DLD1 (cell line): ENCODE data around the gene IQGAP2.
"Not testable (repeated sequence)": the region's sequence is repeated elsewhere in the genome, so short reads cannot be mapped to it uniquely, and the experiment has no call there.

ENCODE experiments used
- in situ Hi-C: cut with HindIII; loops from 2 replicates; pipeline ENCODE4 v1.10.0; 2017; ENCODE audit warnings: low sequenced_read_pairs

The IQGAP2 gene

DNA sequence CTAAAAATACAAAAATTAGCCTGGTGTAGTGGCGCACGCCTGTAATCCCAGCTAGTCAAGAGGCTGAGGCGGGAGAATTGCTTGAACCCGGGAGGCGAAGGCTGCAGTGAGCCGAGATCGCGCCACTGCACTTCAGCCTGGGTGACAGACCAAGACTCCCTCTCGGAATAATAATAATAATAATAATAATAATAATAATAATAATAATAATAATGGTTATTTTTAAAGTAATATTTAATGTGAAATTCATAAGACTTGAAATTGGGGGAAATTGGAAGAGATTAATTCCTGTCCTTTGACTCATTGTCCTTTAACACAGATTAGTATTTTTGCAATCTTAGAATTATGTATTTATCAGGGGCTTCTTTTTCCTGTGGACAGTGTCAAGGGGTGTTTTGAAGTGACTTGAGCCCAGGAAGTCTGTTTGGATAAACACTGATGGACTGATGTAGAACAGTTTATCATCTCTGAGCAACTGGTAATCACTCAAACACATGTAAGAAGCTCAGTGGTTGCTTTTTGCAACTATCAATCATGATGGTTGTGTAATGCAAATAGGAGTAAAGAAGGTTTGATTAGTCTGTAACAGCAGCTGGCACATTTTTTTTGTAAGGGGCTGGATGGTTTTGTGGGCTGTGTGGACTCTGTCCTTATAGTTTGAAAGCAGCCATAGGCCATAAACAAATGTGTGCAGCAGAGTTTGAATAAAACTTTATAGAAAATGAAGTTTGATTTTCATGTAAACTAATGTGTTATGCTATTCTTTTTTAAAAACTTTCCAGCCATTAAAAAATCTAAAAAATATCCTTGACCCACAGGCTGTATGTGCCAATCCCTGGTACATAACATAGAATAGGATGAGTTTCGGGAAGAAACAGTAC is 126.6 kb downstream of the IQGAP2 start:
- in situ Hi-C loops: no loop called here

DNA sequence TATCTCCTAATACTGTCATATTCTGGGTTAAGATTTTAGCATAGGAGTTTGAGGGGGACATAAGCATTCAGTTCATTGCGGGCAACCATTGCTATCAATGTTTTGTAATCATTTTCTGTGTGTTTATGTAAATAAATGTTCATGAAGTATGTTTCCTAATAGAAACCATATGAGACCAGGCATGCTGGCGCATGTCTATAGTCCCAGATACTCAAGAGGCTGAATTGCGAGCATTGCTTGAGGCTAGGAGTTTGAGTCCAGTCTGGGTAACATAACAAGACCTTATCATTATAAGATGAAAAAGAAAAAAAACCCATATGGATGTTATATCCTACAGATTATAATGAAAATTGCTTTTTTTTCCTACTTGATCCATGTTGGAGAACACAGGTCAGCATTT is 129.0 kb downstream of the IQGAP2 start:
- in situ Hi-C loops: no loop called here

DNA sequence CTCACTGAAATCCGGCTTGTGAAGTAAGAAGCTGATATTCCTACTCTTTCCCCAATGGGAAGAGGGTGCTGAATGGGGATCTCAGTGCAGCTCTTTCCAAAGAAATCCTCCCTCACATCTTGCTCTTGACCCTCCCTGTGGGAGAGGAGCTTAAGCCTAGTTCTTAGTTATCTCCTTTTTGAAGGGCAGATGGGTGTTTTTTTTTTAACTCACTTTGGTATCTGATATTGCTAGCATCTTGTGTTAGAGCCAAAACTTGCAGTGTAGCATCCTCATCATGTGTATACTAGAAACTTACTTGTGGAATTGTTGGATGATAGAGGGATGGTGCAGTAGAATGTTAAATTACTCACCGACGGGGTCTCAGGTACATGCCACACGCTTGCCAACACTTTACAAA is 129.9 kb downstream of the IQGAP2 start:
- in situ Hi-C loops: no loop called here

DNA sequence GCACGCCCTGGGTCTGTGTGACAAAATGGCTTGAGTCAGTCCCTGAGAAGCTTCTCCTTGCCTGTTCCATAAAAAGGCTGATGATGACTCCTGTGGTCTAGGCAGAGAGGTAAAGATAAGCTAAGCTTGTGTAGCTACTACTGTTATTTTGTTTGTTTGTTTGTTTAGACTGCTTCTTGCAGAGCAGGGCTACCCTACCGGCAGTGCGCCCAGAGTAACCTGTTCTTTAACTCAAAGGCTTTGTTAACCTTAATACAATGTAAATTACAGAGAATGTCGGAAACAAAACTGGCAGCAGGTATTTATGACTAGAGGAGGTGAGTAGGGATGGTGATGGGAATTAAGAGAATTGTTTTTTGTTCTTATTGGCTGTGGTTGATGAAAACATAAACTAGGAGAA is 132.5 kb downstream of the IQGAP2 start:
- in situ Hi-C loops: no loop called here

DNA sequence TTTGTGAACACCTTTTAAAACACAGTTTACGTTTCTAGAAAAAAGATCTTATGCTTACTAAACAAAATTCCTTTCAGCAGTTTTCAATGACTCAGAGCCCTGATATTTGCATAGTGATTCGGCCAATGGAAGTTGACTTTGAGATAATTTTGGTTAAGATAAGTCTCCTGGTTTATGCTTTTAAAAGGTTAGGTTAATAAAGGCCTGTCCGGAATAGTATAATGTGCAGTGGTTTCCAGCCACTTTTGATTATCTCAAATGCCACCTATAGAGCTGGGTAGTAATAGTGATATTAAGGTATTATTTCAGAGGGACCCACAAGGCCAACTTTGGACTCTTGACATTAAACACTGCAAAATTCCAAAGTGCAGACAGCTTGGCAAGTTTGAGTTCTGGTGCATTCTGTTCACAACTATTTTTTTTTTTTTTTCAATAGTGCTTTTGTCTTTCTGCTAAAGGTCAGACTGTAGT is 134.0 kb downstream of the IQGAP2 start:
- in situ Hi-C loops: no loop called here

DNA sequence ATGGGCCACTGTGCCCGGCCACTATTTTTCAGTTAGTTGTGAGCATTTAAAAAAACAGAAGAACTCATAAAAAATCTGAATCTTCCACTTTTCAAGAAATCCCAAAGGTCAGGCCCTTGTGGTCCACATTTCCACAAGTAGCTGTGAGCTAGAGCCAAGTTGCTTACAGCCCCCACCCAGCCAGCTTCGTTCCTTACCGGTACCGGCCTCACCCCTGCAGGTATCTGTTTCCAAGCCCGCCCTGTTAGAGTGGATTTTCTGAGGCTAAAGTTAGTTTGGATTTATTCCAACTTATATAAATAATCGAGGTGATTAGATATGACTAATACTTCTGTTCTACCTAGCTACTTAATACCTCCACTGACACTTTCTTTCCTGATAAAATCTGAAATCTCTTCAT is 139.2 kb downstream of the IQGAP2 start:
- in situ Hi-C loops: no loop called here

DNA sequence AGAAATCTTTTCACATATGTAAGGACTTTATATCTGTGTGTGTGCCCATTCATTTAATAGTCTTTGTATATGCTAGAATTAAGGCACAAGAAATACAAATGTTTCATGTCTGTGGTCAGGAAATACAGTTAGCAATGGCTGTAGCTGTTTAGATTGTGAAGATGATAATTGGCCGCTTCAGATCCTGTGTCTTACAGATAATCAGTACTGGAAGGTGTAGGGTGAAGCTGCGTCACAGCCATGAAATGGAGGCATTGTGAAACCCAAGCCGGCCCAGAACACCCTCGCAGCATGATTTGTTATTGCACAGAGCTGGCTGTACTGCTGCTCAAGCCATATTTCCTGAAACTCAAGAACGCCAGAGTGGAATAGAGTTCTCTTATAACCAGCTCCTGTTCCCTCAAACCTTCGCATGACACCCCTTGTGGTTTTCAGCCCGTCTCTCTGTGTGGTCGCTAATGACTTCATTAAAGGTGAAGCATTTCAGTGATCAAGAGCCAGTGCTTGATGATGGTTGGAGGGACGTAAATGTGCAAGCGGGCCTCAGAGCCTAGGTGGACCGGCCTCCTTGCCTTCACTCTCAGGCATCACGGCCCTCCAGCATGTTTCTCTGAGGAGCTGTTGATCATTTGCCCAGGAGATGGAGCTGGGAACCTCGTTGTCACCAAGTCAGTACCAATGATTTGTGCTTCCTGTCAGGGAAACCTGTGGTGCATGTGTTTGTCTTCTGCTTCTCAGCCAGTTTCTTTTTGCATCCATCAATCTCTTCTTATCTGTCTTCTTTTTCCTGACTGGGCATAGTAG is 140.0 kb downstream of the IQGAP2 start:
- in situ Hi-C loops: no loop called here

DNA sequence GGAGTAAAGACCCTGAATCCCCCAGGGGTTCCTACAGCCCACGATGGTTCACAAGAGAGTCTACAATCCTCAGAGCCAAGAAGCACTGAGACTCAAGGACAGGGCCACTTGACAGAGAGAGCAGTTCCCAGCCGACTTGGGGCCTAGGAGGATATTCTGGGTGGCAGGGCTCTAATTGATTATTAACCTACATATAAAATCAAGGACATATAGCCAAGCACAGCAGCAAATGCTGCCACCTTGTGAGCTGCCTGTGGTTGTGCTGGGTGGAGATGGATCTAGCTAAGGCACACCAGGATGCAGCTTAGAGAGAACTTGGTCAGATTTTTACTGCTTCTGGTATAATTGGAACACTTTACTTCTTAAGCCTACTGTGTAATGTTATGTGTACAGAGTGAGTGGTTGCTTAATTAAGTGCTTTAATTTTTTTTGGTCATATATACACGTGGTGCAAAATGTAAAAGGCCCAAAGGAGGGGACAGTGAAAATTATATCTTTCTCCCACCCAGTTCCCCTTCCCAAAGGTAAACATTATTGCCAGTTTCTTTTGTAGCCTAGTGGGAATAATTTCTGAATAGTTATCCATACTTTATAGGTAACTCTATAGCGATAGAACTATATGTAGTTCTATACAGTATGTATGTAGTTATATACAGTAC is 141.3 kb downstream of the IQGAP2 start:
- in situ Hi-C loops: no loop called here

DNA sequence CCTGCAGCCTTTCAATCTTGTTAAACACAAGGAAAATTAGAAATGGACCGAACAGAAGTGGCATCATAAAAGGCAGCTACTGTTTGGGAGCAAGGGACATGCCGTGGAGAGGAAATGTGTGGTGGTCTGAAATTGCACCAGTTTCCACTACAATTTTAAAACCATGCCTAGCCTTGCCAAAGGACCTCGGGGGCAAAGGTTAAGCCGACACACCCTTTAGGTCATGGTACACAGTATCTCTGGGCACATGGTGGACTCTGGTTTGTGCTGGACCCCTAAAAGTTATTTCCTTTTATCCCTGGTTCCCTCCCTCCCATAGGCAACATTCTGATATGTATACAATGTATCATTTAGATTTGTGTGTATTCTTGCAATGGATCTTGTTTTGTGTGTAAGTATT is 142.1 kb downstream of the IQGAP2 start:
- in situ Hi-C loops: no loop called here

DNA sequence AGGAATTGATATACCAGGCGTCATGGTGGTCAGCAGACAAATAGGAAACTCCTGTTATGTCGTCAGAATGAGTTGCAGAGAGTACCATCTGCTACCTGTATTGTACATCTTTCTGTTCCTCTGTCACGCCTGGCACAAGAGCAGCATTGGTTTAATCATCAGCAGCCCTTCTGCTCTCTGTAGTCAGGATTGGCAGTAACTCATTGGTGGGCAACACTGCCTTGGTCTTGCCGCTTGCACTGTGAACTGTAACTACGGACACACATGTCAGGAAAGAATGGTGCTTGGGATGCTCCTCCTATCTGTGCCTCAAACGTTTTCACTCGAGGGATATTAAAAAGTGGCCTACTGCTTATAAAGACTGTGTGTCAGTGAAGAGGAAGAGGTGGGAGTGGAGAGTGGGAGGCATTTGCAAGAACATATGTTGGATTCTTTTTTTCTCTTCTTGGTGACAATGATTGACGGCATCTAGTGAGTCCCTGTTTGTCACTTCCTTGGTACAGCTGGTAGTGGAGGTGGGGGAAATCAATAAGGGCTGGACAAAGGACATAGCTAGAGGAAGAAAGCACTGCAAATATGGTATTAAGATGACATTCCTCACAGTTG is 143.5 kb downstream of the IQGAP2 start:
- in situ Hi-C loops: no loop called here

DNA sequence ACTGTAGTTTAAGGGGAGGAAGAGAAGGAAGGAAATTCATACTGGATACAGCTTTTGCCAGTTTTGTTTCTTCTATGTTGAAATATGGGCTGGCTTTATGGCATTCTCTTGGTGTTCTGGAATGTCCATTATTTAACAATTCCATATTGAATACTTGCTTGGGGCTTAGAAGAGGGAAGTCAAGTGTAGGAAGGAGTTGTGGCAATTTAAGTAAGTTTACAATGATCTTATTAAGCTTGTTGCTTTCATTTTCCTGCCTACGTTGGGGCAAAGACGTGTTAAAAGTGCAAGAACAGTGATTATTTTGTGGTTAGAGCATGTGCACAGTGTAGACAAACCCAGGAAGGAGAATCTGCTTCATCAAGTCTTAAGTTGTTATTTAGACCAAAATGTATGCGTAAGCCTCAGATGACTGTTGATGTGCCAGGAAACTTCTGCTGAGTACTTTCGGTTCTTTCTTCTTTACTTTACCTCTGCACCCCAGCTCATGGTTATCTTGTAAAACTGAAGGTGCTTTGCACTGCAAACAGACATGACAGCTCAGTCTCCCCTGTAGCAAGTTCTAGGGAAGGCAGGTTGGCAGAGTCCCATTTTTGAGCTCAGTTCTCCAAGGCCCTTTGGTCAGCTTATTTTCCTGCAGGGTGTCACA is 144.3 kb downstream of the IQGAP2 start:
- in situ Hi-C loops: no loop called here

DNA sequence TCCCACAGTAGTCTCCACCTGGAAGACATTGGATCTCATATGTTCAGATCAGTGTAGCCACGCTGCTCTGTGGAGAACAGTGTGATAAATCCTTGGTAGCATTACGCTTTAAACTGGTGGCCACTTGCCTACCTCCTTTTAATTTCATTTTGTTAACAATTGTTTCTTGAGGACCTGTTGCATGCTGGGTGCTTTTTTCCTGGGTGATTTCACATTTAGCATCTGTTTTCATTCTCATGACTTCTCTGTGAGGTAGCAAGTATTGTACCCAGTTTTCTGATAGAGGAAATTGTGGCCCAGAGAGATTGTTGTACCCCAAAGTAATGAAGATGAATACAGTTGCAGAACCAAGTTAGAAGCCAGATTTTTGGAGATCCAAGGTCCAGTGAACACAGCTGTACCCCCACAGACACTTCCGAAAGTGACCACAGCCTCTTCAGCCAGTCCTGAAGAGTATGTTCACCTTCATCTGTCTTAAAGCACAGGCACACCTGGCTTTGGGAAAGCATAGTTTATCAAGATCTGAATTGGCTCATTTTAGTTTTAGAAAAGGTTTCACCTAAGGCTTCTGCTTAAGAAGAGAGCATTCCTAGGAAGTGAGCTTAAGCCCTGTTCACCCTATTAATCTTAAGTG is 144.9 kb downstream of the IQGAP2 start:
- in situ Hi-C loops: no loop called here

DNA sequence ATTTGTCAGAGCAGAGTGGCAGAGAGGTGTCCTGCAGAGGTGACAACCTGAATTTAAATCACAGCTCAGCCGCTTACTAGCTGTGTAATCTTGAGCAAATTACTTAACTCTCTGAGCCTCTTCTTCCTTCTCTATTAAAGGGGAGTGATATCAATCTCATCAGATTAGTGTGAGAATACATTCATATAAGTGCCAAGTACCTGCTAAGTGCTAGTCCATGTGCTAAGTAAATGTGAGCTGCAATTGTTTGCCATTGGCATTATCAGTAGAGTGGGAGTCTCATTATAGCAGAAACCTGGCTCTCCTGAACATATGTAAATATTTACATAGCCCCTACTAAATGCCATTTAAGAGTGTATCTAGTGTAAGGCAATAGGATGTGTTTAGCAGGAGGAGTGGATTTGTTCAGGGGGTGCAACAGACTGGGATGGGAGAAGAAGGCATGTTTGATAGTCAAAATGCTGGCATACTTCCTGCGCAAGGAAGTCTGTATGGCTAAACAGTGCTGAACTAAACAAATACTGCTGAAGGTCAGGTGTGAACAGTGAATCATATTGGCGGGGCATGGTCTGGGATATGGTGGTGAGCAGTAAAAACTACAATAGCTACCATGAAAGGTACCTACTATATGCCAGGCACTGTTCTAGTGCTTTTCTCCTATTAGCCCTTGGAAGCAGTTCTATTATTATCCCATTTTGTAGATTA is 145.6 kb downstream of the IQGAP2 start:
- in situ Hi-C loops: no loop called here

DNA sequence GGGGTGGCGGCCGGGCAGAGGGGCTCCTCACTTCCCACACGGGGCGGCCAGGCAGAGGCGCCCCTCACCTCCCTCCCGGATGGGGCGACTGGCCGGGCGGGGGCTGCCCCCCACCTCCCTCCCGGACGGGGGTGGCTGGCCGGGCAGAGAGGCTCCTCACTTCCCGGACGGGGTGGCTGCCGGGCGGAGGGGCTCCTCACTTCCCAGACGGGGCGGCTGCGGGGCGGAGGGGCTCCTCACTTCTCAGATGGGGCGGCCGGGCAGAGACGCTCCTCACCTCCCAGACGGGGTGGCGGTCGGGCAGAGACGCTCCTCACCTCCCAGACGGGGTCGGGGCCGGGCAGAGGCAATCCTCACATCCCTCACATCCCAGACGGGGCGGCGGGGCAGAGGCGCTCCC is 147.8 kb downstream of the IQGAP2 start:
- in situ Hi-C loops: not testable (repeated sequence)

DNA sequence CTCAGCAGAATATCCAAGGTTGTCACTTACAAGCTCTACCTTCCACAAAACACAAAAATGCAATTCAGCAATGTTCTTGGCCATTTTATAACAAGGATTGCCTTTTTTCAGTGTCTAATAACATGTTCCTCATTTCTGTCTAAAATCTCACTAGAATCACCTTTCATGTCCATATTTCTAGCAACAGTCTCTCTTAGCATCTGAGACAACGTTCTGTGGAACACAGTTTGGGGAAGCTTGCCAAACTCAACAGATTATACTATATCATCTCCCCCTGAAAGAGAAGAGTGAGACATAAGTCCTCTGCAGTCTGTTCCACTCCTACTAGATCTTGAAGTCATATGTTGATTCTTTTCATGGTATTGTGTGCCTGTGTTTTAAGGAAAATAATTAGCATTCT is 149.5 kb downstream of the IQGAP2 start:
- in situ Hi-C loops: no loop called here

DNA sequence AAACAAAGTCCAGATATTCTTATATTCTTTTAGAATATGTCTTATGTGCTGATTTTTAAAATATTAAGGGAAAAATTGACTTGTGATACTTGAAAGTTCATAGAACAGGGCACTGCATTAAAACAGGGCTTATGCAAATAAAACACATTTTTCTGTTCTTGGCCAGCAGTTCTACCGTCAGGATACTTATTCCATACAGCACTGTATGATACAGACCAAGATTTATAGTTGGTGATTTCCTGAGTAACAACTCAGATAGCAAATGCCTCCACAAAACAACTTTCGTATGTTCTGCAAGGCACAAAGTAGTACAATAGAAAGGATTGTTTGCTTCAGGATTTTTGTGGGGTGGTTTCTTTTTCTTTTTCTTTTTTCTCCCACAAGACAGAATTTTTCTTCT is 150.2 kb downstream of the IQGAP2 start:
- in situ Hi-C loops: no loop called here

DNA sequence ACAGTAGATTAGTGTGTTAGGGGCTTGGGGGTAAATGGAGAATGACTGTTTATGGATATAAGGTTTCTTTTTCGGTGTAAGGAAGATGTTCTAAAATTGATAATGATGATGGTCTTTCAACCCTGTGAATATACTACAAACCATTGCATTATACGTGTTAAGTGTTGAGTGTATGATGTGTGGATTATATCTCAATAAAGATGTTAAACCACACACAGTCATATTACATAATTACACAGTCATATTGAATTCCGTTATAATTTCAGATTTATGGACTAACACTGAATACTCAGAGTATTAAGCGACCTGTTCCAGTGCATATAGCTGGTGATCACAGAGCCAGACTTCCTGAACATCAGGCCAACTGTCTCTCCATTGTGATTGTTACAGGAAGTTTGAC is 152.0 kb downstream of the IQGAP2 start:
- in situ Hi-C loops: no loop called here

DNA sequence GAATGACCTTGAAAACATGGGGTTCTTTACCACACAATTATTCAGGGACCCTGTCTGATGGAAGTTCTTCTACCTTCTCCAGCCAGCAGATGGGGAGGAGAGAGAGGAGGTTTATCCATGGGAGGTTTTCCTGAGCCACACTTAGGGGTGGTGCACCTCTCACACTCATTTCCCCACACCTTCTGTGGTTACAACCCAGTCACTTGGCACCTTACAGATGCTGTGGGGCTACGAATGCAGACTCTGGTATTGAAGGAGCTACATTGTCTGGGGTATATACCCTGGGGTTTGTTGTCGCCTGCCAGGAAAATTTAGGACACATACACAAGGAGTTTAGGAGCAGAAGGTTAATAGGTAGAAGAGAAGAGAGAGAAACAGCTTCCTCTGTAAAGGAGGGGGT is 152.6 kb downstream of the IQGAP2 start:
- in situ Hi-C loops: no loop called here

DNA sequence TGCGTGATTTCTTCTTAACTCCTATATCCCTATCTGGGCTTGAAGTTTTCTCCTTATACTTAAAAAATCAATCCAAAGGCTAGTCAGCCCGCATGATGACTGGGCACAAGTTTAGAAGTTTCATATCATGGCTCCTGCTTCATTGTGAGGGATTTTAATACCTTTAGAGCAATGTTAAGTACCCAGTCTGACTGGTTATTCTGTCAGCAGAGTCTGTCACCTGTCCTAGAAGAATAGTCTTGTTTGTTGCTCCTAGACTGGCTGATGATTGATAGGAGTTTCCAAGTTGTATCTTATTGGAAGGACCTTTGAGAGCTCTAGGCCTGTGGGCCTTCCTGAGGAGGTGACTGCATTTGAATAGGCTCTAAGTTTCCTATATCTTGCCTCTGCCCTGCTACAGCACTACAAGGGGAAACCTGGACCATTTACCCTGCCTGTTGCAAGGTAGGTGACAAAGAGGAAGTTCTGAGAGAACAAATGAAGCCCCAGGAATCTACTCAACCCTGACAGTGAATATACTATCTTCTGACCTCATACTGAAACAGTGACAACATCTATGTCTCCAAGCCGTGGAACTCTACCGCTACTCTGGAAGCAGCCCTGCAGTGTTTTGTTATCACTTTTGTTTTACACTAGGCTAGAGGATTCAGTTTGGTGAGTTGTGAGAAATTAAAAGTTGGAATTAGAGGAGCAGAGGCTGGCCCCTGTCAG is 153.6 kb downstream of the IQGAP2 start:
- in situ Hi-C loops: no loop called here
